GM10248 (cell line): ENCODE results near the gene GPR65.

Source experiments
- CTCF ChIA-PET: fragments of 300-600 bp; sonication (Branson Sonifier 250); formaldehyde crosslinking; extraction: SDS; loops from one replicate; lab custom pipeline; 2021; ENCODE audit warnings: antibody characterized with exemption; lab: Yijun Ruan, JAX
- POLR2A ChIA-PET: fragments of 350-650 bp; sonication (Branson Sonifier 250); formaldehyde crosslinking; extraction: SDS; loops from one replicate; lab custom pipeline; 2020; ENCODE audit warnings: antibody characterized with exemption; lab: Yijun Ruan, JAX
- DNase-seq: peaks from one replicate; pipeline ENCODE4 v3.0.0; 2012; ENCODE audit errors: extremely low spot score
- TF ChIP-seq, protein P1 (sequence below): IDR thresholded peaks from 2 replicates; pipeline ENCODE4 v1.5.1; 2012; ENCODE audit warnings: mild to moderate bottlenecking, low read depth; ENCODE audit errors: extremely low read depth, missing control alignments, control extremely low read depth

Gene GPR65

DNA sequence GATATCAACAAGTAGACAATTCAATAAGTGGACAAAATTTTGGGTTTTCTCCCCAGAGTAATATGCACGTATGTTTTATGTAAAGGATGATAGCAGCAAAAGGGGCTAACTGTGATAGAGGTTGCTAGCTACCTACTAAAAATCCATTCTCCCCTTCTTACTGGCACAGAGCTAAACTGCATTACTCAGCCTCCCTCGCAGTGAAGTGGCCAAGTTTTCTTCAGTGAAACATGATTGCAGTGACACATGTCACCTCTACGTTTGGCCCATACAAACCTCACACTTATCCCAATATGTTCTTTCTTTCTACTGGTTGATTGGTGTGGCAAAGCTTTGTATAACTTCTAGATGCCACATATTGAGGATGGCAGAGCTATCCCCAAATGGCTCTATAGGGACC lies 34.3 kb downstream of the GPR65 start:
- TF ChIP-seq, protein P1, sequence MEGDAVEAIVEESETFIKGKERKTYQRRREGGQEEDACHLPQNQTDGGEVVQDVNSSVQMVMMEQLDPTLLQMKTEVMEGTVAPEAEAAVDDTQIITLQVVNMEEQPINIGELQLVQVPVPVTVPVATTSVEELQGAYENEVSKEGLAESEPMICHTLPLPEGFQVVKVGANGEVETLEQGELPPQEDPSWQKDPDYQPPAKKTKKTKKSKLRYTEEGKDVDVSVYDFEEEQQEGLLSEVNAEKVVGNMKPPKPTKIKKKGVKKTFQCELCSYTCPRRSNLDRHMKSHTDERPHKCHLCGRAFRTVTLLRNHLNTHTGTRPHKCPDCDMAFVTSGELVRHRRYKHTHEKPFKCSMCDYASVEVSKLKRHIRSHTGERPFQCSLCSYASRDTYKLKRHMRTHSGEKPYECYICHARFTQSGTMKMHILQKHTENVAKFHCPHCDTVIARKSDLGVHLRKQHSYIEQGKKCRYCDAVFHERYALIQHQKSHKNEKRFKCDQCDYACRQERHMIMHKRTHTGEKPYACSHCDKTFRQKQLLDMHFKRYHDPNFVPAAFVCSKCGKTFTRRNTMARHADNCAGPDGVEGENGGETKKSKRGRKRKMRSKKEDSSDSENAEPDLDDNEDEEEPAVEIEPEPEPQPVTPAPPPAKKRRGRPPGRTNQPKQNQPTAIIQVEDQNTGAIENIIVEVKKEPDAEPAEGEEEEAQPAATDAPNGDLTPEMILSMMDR, result no peak
- ChIA-PET CTCF (interaction anchor here (1.4 to 2.4 kb wide), 3 partner anchors 8 to 151 kb away, joined by 5 to 10 read pairs (median 6); no protein-coding TSS in a partner anchor), POLR2A (no interaction called here)
- DNase-seq, result no peak

DNA sequence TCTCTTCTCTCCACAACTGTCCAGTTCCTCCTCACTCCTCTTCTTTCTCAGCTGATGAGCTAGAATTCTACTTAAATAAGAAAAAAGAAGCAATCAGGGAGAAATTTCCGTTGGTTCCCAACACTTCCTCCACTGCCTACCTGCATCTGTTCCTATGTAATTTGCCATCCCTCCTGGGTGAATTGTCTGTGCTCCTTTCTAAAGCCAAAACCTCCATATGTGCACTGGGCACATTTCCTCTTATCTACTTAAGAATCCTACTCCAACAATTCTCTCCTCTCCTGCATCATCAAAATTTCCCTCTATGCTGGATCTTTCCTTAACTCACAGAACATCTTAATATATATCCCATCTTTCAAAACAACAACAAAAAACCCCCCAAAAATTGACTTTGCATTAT lies 35.2 kb downstream of the GPR65 start:
- TF ChIP-seq, protein P1, result no peak
- no peak for DNase-seq
- POLR2A ChIA-PET, result no interaction called here
- CTCF ChIA-PET, result interaction anchor here (1.4 to 2.4 kb wide), 4 partner anchors 9 to 150 kb away, joined by 3 to 10 read pairs (median 6); no protein-coding TSS in a partner anchor

DNA sequence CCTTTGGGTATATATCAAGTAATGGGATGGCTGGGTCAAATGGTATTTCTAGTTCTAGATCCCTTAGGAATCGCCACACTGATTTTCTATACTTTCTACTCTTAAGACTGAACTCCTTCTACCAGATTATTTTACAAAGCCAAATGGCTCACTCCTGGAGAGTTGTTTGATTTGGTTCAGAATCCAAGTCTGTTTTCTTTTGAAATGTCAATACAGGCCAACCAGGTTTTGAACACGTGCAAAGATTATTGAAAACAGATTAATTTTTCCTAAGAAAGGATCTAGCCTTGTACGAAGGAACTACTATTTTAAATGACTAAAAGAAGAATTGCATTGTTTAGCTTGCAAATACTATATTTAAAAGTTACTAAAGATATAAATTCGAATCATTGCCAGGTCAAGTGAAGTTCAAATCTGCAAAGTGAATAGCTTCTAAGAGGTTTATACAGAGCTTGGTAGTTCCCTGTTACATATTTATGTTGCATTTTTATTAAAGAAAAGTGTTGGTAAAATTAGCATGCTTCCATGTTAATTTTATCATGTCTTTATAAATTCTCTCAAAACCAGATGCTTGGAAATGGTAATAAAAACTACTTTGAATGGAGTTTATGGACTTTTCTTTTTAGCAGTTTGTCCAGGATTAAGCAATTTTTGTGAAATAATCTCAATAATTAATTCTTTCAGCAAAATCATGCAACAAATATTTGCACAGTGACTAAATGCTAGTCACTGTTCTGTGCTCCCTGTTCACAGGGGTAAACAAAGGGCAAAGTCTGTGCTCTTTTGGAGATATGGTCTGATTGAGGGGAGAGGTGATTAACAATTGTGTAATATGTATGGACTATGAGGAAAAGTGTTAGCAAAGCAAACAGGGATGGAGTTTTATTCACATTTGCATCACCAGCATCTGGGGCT lies 38.9 kb downstream of the GPR65 start:
- ChIA-PET POLR2A (no interaction called here), CTCF (no interaction called here)

DNA sequence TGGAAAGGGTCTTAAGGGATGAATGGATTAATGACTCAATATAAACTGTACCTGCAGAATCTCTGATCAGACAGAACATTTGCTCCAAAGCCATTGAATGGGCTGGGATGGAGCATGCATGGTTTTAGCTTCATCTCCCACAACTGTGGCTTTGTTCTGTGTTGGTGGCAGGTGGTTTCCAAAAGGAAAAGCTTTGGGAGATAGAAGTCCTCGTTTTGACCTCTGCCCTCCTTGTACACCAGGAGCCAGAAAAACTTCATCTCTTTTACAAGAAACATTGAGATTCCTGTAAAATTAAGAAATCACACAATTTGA lies 39.5 kb downstream of the GPR65 start:
- no peak for DNase-seq
- ChIA-PET CTCF (interaction anchor here (1.0 to 1.3 kb wide), 2 partner anchors 9 to 14 kb away, joined by 3 to 4 read pairs; no protein-coding TSS in a partner anchor), POLR2A (no interaction called here)
- TF ChIP-seq, protein P1, result no peak

More for the DNA sequence above, 38.9 kb downstream of the GPR65 start:
- DNase-seq, result no peak
- TF ChIP-seq, protein P1, result no peak

DNA sequence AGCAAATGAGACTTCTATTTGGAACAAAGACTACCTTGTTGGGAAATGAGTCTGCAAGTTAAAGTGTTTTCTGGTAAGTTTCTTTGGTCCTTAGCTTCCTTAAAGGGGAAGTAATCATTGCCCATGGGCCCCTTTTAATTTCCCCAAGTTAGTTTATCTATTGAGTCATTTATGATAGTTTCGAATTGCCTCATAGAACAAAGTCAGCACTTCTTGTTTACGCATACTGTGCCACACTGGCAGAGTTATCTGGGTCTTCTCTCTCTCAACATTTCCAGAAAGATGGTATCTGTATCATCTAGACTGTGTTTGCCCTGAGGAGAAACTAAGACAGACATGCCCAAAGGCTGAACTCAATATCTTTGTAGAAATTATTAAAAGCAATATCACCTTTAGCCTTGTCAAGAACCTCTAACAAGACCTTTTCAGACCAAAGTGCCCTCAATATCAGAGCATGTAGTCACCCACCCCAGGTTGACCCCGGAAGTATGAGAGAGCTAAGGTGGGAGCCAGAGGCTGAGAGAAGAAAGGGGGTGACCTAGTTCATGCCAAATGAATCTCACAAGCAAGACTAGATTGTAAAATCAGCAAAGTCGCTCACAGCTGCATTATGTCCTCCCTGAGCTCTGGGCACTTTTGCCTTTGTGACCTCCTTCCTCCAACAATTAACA lies 40.0 kb downstream of the GPR65 start:
- no peak for DNase-seq
- POLR2A ChIA-PET, result no interaction called here
- CTCF ChIA-PET, result interaction anchor here (1.0 to 1.3 kb wide), 2 partner anchors 9 to 13 kb away, joined by 3 to 4 read pairs; no protein-coding TSS in a partner anchor
- TF ChIP-seq, protein P1, result no peak

DNA sequence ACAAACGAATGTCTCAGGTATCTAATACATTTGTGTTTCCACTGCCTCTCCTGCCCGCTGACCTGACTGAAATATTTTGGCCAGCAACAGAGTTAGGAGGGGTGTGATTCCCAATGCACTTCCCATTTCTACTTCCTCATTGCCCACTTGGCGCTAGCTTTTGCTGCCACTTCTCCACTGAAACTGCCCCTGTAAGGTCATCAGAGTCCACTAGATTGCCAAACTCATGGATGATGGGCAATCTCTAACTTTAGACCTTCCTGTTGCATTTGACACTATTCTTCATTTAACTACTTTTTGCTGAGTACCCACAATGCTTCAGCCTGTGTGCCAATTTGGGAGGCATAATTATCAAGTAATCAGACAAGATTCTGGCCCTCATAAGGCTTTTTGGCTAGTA lies 40.8 kb downstream of the GPR65 start:
- no peak for DNase-seq
- TF ChIP-seq, protein P1, result no peak
- ChIA-PET CTCF (interaction anchor here (1.3 kb wide), 1 partner anchor 10 kb away, joined by 4 read pairs; no protein-coding TSS in a partner anchor), POLR2A (no interaction called here)
